ENCODE results near the gene HPD. TPM values are rescaled to one million over a fixed set of nuclear protein-coding genes. Genes with fewer than 3 reads are reported as not detected.

The HPD gene
- polyA plus RNA-seq, 1 donor: 2.6 TPM

- DNase-seq: no peak
Measured at GRCh38 chr12:121810833-121811433, 47.7 kb downstream of the HPD start.

GRCh38 chr12:121810234-121810817, 48.3 kb downstream of the HPD start:
- DNase-seq: no peak

- no peak for DNase-seq
Measured at GRCh38 chr12:121809712-121810116, 48.9 kb downstream of the HPD start.

GRCh38 chr12:121808623-121809022, 50.0 kb downstream of the HPD start:
- DNase-seq: no peak

- no peak for DNase-seq
Measured at GRCh38 chr12:121807642-121808347, 50.9 kb downstream of the HPD start.

- no peak for DNase-seq
Measured at GRCh38 chr12:121806546-121807423, 51.9 kb downstream of the HPD start.

- no peak for DNase-seq
Measured at GRCh38 chr12:121806009-121806545, 52.6 kb downstream of the HPD start.

- DNase-seq: no peak
Measured at GRCh38 chr12:121805171-121806008, 53.3 kb downstream of the HPD start.

GRCh38 chr12:121804417-121805111, 54.1 kb downstream of the HPD start:
- no peak for DNase-seq

GRCh38 chr12:121803861-121804416, 54.7 kb downstream of the HPD start, which contains the start of gene SETD1B:
SETD1B (plus strand) TSS chr12:121804009; CDS start chr12:121804738, 729 bp downstream.
- DNase-seq: no peak

- peak; percentile 96 for DNase-seq
Measured at GRCh38 chr12:121802843-121803698, 55.6 kb downstream of the HPD start.

GRCh38 chr12:121802485-121802842, 56.2 kb downstream of the HPD start:
- DNase-seq: no peak

- no peak for DNase-seq
Measured at GRCh38 chr12:121801595-121802484, 56.8 kb downstream of the HPD start.

- no peak for DNase-seq
Measured at GRCh38 chr12:121800694-121801594, 57.7 kb downstream of the HPD start.

- no peak for DNase-seq
Measured at GRCh38 chr12:121799842-121800693, 58.6 kb downstream of the HPD start.
